Activated B cell treated with CpG ODN at 0.5 μM for 24 hours (primary cell): ENCODE results near the gene CXCR6. TPM values are rescaled to one million over a fixed set of nuclear protein-coding genes. Genes with fewer than 3 reads are reported as not detected.
"Not testable (repeated sequence)": the region's sequence is repeated elsewhere in the genome, so short reads cannot be mapped to it uniquely, and the experiment has no call there.

Experiments
- ATAC-seq: fragments of 200-7000 bp; cut with Tn5 transposase; one replicate; pipeline ENCODE4 v1.10.0; 2021; ENCODE audit warnings: low read depth, mild to moderate bottlenecking, moderate library complexity
- CTCF ChIA-PET: fragments of 350-600 bp; sonication (Branson Sonifier 250); formaldehyde crosslinking; loops from one replicate; lab custom pipeline; 2021; ENCODE audit warnings: antibody characterized with exemption; lab: Charles Lee
- POLR2A ChIA-PET: fragments of 350-600 bp; sonication (Branson Sonifier 250); formaldehyde crosslinking; loops from one replicate; lab custom pipeline; 2021; ENCODE audit warnings: antibody characterized with exemption; lab: Charles Lee
- DNase-seq: peaks from one replicate; pipeline ENCODE4 v3.0.0; 2022
- H3K27ac Mint-ChIP-seq: one replicate; pipeline ENCODE4 v1.8.0; 2020; ENCODE audit warnings: mixed read lengths
- H3K27me3 Mint-ChIP-seq: one replicate; pipeline ENCODE4 v1.8.0; 2021; ENCODE audit warnings: mixed read lengths
- H3K36me3 Mint-ChIP-seq: one replicate; pipeline ENCODE4 v1.8.0; 2021; ENCODE audit warnings: low read depth, mixed read lengths
- H3K4me1 Mint-ChIP-seq: one replicate; pipeline ENCODE4 v1.8.0; 2021; ENCODE audit warnings: mixed read lengths
- H3K4me3 Mint-ChIP-seq: one replicate; pipeline ENCODE4 v1.8.0; 2020; ENCODE audit warnings: mild to moderate bottlenecking, mixed read lengths
- H3K9me3 Mint-ChIP-seq: one replicate; pipeline ENCODE4 v1.8.0; 2020; ENCODE audit warnings: mixed read lengths
- CTCF ChIP-seq: fragments of 200-600 bp; IDR thresholded peaks from one replicate; pipeline ENCODE4 v1.8.0; 2022; ENCODE audit warnings: antibody characterized with exemption, mild to moderate bottlenecking
- intact Hi-C: fragments of 100-400 bp; cut with micrococcal nuclease; formaldehyde crosslinking; loops from one replicate; pipeline ENCODE4 v1.15.1; 2024
- total RNA-seq: library from RNA; stranded (reverse); gene quantifications from 2 replicates; pipeline ENCODE4 v1.2.3, GENCODE V29; 2022

Gene CXCR6
- total RNA-seq, 1 donor from 2014 or later, result not detected

DNA sequence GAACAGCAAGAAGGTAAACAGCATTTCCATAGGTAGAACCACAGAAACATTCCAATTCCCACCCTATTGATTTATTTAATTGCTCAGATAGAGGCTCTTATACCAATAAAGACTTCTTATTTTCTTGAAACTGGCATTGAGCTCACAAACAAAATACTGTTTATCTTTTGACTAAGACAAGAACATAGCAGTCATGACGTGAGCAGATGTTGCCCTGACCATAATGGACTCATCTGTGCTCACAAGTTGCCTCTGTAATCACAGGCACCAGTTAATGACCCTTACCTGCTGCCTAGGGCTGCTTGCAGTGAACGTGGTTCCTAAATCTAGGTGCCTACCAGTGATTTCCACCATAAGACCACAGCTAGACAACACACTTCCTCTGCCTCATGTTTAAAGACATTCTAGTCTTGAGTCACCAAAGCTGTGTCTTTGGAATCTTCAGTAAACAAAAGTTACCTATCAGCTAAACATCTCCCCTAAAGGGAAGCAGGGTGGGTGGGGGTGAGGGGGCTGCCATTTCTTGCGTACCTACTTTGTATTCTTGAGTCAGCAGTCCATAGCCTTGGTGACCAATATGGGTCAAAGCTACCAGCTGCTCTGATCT lies 50.3 kb downstream of the CXCR6 start:
- Mint-ChIP-seq H3K9me3 (no peaks in the 10 kb centered on the region), H3K4me3 (peak overlapping the region; percentile 53), H3K27ac (no peak overlapping the region), H3K27me3 (no peaks in the 10 kb centered on the region), H3K4me1 (peaks cover 41% of the 10 kb centered on the region), H3K36me3 (peaks cover 11% of the 10 kb centered on the region)
- TF ChIP-seq CTCF, result no peak
- DNase-seq (no peak), ATAC-seq (no peak)
- CTCF ChIA-PET, result no interaction called here
- POLR2A ChIA-PET, result interaction anchor here (0.5 kb wide), 1 partner anchor 1265 kb away, joined by 3 read pairs; no protein-coding TSS in a partner anchor
- intact Hi-C loops, result loop anchor here (10.0 kb wide), 2 partner anchors 399 to 541 kb away; partner anchors contain the start of gene LIMD1

- ChIA-PET CTCF (interaction anchor here (1.6 kb wide), 1 partner anchor 83 kb away, joined by 5 read pairs; no protein-coding TSS in a partner anchor), POLR2A (interaction anchor here (0.6 to 1.5 kb wide), 5 partner anchors 13 to 607 kb away, joined by 3 to 9 read pairs (median 5); partner anchors contain the start of gene SACM1L)
- TF ChIP-seq CTCF, result no peak
- Mint-ChIP-seq H3K9me3 (no peaks in the 10 kb centered on the region), H3K27ac (peak overlapping the region; percentile 89), H3K4me3 (peak overlapping the region; percentile 89), H3K4me1 (peaks cover 41% of the 10 kb centered on the region), H3K36me3 (peaks cover 9% of the 10 kb centered on the region), H3K27me3 (no peaks in the 10 kb centered on the region)
- peak; percentile 2 for ATAC-seq
- intact Hi-C loops, result loop anchor here (1.0 to 10.0 kb wide), 5 partner anchors 13 to 540 kb away; partner anchors contain the start of genes LIMD1 and LZTFL1
- DNase-seq, result no peak
These were observed 51.4 kb downstream of the CXCR6 start for GRCh38 chr3:45994419-45995235.

GRCh38 chr3:45995236-45996192 lies 52.2 kb downstream of the CXCR6 start, which contains the start of gene FYCO1:
Gene FYCO1 (minus strand): TSS chr3:45995824. CDS start chr3:45984910, 10,914 bp downstream.
- H3K4me1 Mint-ChIP-seq, result peaks cover 41% of the 10 kb centered on the region
- intact Hi-C loops, result loop anchor here (1.0 to 10.0 kb wide), 5 partner anchors 14 to 539 kb away; partner anchors contain the start of genes LIMD1 and LZTFL1
- peak within 1 kb of the TSS; percentile 89 for H3K4me3 Mint-ChIP-seq
- peak; percentile 82 for DNase-seq
- peak within 1 kb of the TSS; percentile 89 for H3K27ac Mint-ChIP-seq
- no peaks in the 10 kb centered on the region for H3K27me3 Mint-ChIP-seq
- CTCF ChIA-PET, result interaction anchor here (1.6 kb wide), 1 partner anchor 82 kb away, joined by 5 read pairs; no protein-coding TSS in a partner anchor
- POLR2A ChIA-PET, result interaction anchor here (0.5 to 1.5 kb wide), 6 partner anchors 14 to 608 kb away, joined by 3 to 9 read pairs (median 4); partner anchors contain the start of gene SACM1L
- peak; percentile 97 for ATAC-seq
- H3K9me3 Mint-ChIP-seq, result no peaks in the 10 kb centered on the region
- TF ChIP-seq CTCF, result no peak
- H3K36me3 Mint-ChIP-seq, result peaks cover 5% of the 10 kb centered on the region

DNA sequence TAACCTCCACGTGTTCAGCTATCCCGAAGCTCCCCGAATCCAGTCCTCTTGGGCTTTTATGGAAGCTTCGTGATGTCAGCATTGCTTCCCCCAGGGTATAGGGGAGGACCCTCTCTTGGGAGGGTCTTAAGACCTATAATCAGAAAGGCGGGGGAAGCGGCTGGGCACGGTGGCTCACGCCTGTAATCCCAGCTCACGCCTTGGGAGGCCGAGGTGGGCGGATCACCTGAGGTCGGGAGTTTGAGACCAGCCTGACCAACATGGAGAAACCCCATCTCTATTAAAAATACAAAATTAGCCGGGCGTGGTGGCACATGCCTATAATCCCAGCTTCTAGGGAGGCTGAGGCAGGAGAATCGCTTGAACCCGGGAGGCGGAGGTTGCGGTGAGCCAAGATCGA lies 54.2 kb downstream of the CXCR6 start:
- H3K27ac Mint-ChIP-seq, POLR2A ChIA-PET, ATAC-seq, DNase-seq, H3K9me3 Mint-ChIP-seq, H3K27me3 Mint-ChIP-seq, CTCF ChIA-PET, H3K36me3 Mint-ChIP-seq, H3K4me3 Mint-ChIP-seq: not testable (repeated sequence)
- H3K4me1 Mint-ChIP-seq, result peaks cover 29% of the 10 kb centered on the region
- intact Hi-C loops, result loop anchor here (5.0 to 10.0 kb wide), 3 partner anchors 155 to 537 kb away; partner anchors contain the start of genes LIMD1 and LZTFL1

- intact Hi-C loops, result loop anchor here (5.0 to 10.0 kb wide), 3 partner anchors 156 to 537 kb away; partner anchors contain the start of genes LIMD1 and LZTFL1
- no peaks in the 10 kb centered on the region for H3K9me3 Mint-ChIP-seq
- no peak overlapping the region for H3K27ac Mint-ChIP-seq
- H3K4me3 Mint-ChIP-seq, result no peak overlapping the region
- peaks cover 25% of the 10 kb centered on the region for H3K4me1 Mint-ChIP-seq
- DNase-seq (no peak), ATAC-seq (no peak)
- ChIA-PET POLR2A (no interaction called here), CTCF (no interaction called here)
- no peaks in the 10 kb centered on the region for H3K27me3 Mint-ChIP-seq
- no peak for TF ChIP-seq CTCF
- H3K36me3 Mint-ChIP-seq, result peaks cover 1% of the 10 kb centered on the region
These were observed 54.7 kb downstream of the CXCR6 start for GRCh38 chr3:45997942-45998341.
